HG03064 (cell line): Measurements from ENCODE around the gene PDHA2.
"Not testable (repeated sequence)": the region's sequence is repeated elsewhere in the genome, so short reads cannot be mapped to it uniquely, and the experiment has no call there.

ENCODE experiments used
- ATAC-seq: cut with Tn5 transposase; IDR thresholded peaks from one replicate; pipeline ENCODE4 v1.9.1; 2021; ENCODE audit warnings: low read depth; ENCODE audit not compliant: unreplicated experiment

Gene PDHA2

GRCh38 chr4:95839891-95840290 is at the start of gene PDHA2:
PDHA2 (plus strand) TSS chr4:95840093; CDS start chr4:95840151, 58 bp downstream.
- ATAC-seq = no peak

GRCh38 chr4:95798003-95798402 is 41.9 kb upstream of the PDHA2 start:
- ATAC-seq = no peak

- no peak for ATAC-seq
These were observed 41.2 kb upstream of the PDHA2 start for GRCh38 chr4:95798727-95799126.

- ATAC-seq = no peak
These were observed 18.0 kb upstream of the PDHA2 start for GRCh38 chr4:95821867-95822266.

- no peak for ATAC-seq
These were observed 14.3 kb upstream of the PDHA2 start for GRCh38 chr4:95825546-95825945.

GRCh38 chr4:95830651-95831050 is 9.2 kb upstream of the PDHA2 start:
- ATAC-seq = no peak

- no peak for ATAC-seq
These were observed 8.7 kb upstream of the PDHA2 start for GRCh38 chr4:95831166-95831565.

- no peak for ATAC-seq
These were observed 6.1 kb upstream of the PDHA2 start for GRCh38 chr4:95833711-95834194.

GRCh38 chr4:95835672-95836071 is 4.2 kb upstream of the PDHA2 start:
- ATAC-seq = no peak

GRCh38 chr4:95838192-95838591 is 1.7 kb upstream of the PDHA2 start:
- ATAC-seq = no peak

- ATAC-seq = no peak
These were observed 8.1 kb downstream of the PDHA2 start for GRCh38 chr4:95847908-95848460.

- ATAC-seq = no peak
These were observed 10.3 kb downstream of the PDHA2 start for GRCh38 chr4:95850161-95850560.

- ATAC-seq = no peak
These were observed 17.9 kb downstream of the PDHA2 start for GRCh38 chr4:95857761-95858160.

- ATAC-seq = no peak
These were observed 28.0 kb downstream of the PDHA2 start for GRCh38 chr4:95867919-95868318.

- ATAC-seq = not testable (repeated sequence)
These were observed 29.5 kb downstream of the PDHA2 start for GRCh38 chr4:95869414-95869813.

- ATAC-seq = no peak
These were observed 30.1 kb downstream of the PDHA2 start for GRCh38 chr4:95869961-95870500.

GRCh38 chr4:95877636-95878035 is 37.7 kb downstream of the PDHA2 start:
- ATAC-seq = no peak

- ATAC-seq = no peak
These were observed 47.7 kb downstream of the PDHA2 start for GRCh38 chr4:95887551-95887950.

- no peak for ATAC-seq
These were observed 49.8 kb downstream of the PDHA2 start for GRCh38 chr4:95889662-95890061.
